ENCODE results near the gene ACAP3. TPM values are rescaled to one million over a fixed set of nuclear protein-coding genes. Genes with fewer than 3 reads are reported as not detected.
"Not testable (repeated sequence)": the region's sequence is repeated elsewhere in the genome, so short reads cannot be mapped to it uniquely, and the experiment has no call there.

The ACAP3 gene
- total RNA-seq, 4 donors from 2014 or later, result 18.4 to 31.9 (median 25.8) TPM

DNA sequence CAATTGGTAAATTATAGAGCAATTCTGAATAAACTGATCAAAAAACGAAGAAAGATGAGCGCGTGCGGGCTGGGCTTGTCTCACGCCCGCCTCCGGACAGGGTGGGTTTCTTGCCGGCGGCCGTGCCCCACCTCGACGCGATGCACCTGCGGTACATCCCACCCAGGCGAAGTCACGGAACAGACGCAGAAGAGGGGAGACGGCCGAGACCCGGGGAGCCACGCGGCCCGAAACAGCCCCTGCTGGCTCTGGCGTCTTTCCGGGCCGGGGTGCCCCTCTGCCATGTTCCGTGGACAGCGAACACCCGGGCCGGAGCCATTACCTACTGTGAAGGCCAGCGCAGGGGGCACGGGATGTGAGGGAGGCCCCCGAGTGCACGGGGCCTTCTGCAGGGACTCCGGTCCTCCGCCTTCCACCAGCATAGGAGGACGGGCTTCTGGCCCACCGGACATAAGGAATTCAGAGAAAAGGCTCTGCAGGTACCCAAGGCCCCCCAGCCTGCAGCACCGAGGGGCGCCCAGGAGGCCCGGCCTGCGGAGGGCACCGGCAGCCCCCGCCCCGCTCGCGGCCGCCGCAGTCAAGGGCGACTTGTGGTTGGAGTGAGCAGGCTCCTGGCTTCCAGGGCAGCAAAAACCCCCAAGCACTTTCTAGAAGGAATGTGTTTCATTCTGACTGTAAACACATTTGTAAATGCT is 53.6 kb downstream of the ACAP3 start:
- in situ Hi-C loops (cut with MboI; ENCODE audit: low sequenced_read_pairs in 4 of 4), result loop anchor here in 2 of 4 donors (25.0 kb wide), 2 partner anchors 117 to 142 kb away; partner anchors contain the start of gene C1orf159 (in 1 of the 2)

GRCh38 chr1:1253314-1253713 is 54.4 kb downstream of the ACAP3 start:
- Histone ChIP-seq H3K4me3 (no peak overlapping the region), H3K4me1 (no peaks in the 10 kb centered on the region), H3K27me3 (no peaks in the 10 kb centered on the region), H3K9me3 (no peaks in the 10 kb centered on the region), H3K27ac (no peak overlapping the region), H3K36me3 (peaks cover 0 to 32% of the 10 kb centered on the region in 2 donors)
- TF ChIP-seq CTCF (IDR thresholded peaks at IDR 0.05 in 4 of 5, conservative IDR thresholded peaks at IDR 0.05 in 1 of 5) (no peak), POLR2A (IDR thresholded peaks at IDR 0.05) (no peak)
- DNase-seq (no peak), ATAC-seq (no peak)
- in situ Hi-C loops (cut with MboI; ENCODE audit: low sequenced_read_pairs in 4 of 4), result loop anchor here in 2 of 4 donors (25.0 kb wide), 2 partner anchors 116 to 141 kb away; partner anchors contain the start of gene C1orf159 (in 1 of the 2)
- intact Hi-C loops (cut with DNase I; ENCODE audit: low total_unique reads), result no loop called here

More for the DNA sequence above, 53.6 kb downstream of the ACAP3 start:
- H3K27ac ChIP-seq, result no peak overlapping the region
- no peak overlapping the region for H3K4me3 ChIP-seq
- ATAC-seq (no peak), DNase-seq (no peak)
- no peaks in the 10 kb centered on the region for H3K27me3 ChIP-seq
- H3K36me3 ChIP-seq, result peaks cover 0 to 36% of the 10 kb centered on the region in 2 donors
- no peaks in the 10 kb centered on the region for H3K9me3 ChIP-seq
- TF ChIP-seq POLR2A (IDR thresholded peaks at IDR 0.05) (no peak), CTCF (IDR thresholded peaks at IDR 0.05 in 4 of 5, conservative IDR thresholded peaks at IDR 0.05 in 1 of 5) (no peak)
- H3K4me1 ChIP-seq, result no peaks in the 10 kb centered on the region
- intact Hi-C loops (cut with DNase I; ENCODE audit: low total_unique reads), result no loop called here

- TF ChIP-seq CTCF (IDR thresholded peaks at IDR 0.05 in 4 of 5, conservative IDR thresholded peaks at IDR 0.05 in 1 of 5) (no peak), POLR2A (IDR thresholded peaks at IDR 0.05) (no peak)
- H3K9me3 ChIP-seq, result no peaks in the 10 kb centered on the region
- no peak overlapping the region for H3K4me3 ChIP-seq
- ATAC-seq (no peak), DNase-seq (no peak)
- H3K4me1 ChIP-seq, result no peaks in the 10 kb centered on the region
- peaks cover 0 to 20% of the 10 kb centered on the region in 2 donors for H3K36me3 ChIP-seq
- peaks cover 10 to 17% (median 13%) of the 10 kb centered on the region in 3 donors for H3K27me3 ChIP-seq
- in situ Hi-C loops (cut with MboI; ENCODE audit: low sequenced_read_pairs in 4 of 4) (loop anchor here in 2 of 4 donors (25.0 kb wide), 2 partner anchors 114 to 139 kb away; partner anchors contain the start of gene C1orf159 (in 1 of the 2)), intact Hi-C loops (cut with DNase I; ENCODE audit: low total_unique reads) (no loop called here)
- no peak overlapping the region for H3K27ac ChIP-seq
These were observed 56.9 kb downstream of the ACAP3 start for GRCh38 chr1:1250786-1251284.

DNA sequence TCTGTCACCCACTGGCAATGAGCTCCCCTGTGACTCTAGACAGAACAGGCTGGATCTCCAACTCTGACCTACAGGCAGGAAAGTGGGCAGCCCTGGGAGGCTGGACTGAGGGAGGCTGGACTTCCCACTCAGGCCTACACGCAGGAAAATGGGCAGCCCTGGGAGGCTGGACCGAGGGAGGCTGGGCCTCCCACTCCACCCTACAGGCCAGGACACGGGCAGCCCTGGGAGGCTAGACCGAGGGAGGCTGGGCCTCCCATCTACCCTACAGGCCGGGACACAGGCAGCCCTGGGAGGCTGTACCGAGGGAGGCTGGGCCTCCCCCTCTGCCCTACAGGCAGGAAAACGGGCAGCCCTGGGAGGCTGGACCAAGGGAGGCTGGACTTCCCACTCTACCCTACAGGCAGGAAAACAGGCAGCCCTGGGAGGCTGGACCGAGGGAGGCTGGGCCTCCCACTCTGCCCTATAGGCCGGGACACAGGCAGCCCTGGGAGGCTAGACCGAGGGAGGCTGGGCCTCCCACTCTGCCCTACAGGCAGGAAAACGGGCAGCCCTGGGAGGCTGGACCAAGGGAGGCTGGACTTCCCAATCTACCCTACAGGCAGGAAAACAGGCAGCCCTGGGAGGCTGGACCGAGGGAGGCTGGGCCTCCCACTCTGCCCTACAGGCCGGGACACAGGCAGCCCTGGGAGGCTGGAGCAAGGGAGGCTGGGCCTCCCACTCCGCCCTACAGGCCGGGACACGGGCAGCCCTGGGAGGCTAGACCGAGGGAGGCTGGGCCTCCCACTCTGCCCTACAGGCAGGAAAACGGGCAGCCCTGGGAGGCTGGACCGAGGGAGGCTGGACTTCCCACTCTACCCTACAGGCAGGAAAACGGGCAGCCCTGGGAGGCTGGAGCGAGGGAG is 59.5 kb downstream of the ACAP3 start:
- intact Hi-C loops (cut with DNase I; ENCODE audit: low total_unique reads); ATAC-seq; DNase-seq: not testable (repeated sequence)

More for the DNA sequence above, 59.5 kb downstream of the ACAP3 start:
- H3K27ac ChIP-seq; in situ Hi-C loops (cut with MboI; ENCODE audit: low sequenced_read_pairs in 4 of 4); H3K36me3 ChIP-seq; H3K4me3 ChIP-seq; H3K9me3 ChIP-seq; H3K4me1 ChIP-seq: not testable (repeated sequence)
- H3K27me3 ChIP-seq, result peaks cover 16 to 24% (median 21%) of the 10 kb centered on the region in 3 donors

All from gastrocnemius medialis (tissue), 4 donors.